K562 (cell line): ENCODE measurements around the gene CADM2. TPM values are rescaled to one million over a fixed set of nuclear protein-coding genes. Genes with fewer than 3 reads are reported as not detected.

ENCODE experiments used
- ATAC-seq: fragments of 200-7000 bp; cut with Tn5 transposase; 3 replicates; pipeline ENCODE4 v1.9.1; 2020; ENCODE audit warnings: moderate library complexity
- BruUV-seq: library from RNA; stranded (reverse); fragments of 400-500 nt; replicated peaks from 2 replicates; lab custom pipeline; 2021; lab: Mats Ljungman, UMichigan
- CTCF ChIA-PET: fragments of 300-600 bp; formaldehyde crosslinking; extraction: SDS; loops from one replicate; lab custom pipeline; 2021; ENCODE audit warnings: low intra/inter-chr PET ratio; lab: Yijun Ruan, JAX
- POLR2A ChIA-PET: fragments of 300-600, 350-650 bp; sonication (Branson Sonifier 250); formaldehyde crosslinking; extraction: SDS; loops from one replicate; lab custom pipeline; 2021; ENCODE audit warnings: antibody characterized with exemption, inconsistent platforms; lab: Yijun Ruan, JAX
- DNase-seq, 4 experiments: peaks; one replicate each; pipeline versions ENCODE4 v3.0.0 to v3.0.0-alpha.2; 2011 to 2018; ENCODE audit warnings: low spot score in 3 of 4, mixed read lengths in 3 of 4; ENCODE audit errors: extremely low read depth in 1 of 4
- FAIRE-seq: peaks from 2 replicates; lab custom pipeline; 2011; peaks lifted over from hg19 to GRCh38; lab: Jason Lieb, UNC
- H2AFZ ChIP-seq: 2 replicates; pipeline ENCODE4 v1.6.0; 2011; ENCODE audit warnings: low read depth, low read length, control low read depth, inconsistent platforms
- H3K27ac ChIP-seq: fragments of 200-600 bp; 3 replicates; pipeline ENCODE4 v1.8.0; 2011; ENCODE audit warnings: low read depth, mild to moderate bottlenecking, control low read depth, inconsistent platforms, low read length, moderate library complexity, mixed read lengths; ENCODE audit errors: extremely low read depth
- H3K27me3 ChIP-seq, 2 experiments: fragments of 300-600 bp in 1 of 2; 2 replicates in 1 of 2; 3 replicates in 1 of 2; pipeline versions ENCODE4 v1.6.0 to v1.8.0; 2011; ENCODE audit warnings: inconsistent platforms in 2 of 2, low read length in 2 of 2, mild to moderate bottlenecking in 1 of 2, mixed read lengths in 1 of 2, moderate library complexity in 1 of 2; ENCODE audit not compliant: control insufficient read depth in 2 of 2, insufficient read depth in 2 of 2
- H3K36me3 ChIP-seq: fragments of 300-600 bp; 3 replicates; pipeline ENCODE4 v1.8.0; 2011; ENCODE audit warnings: mild to moderate bottlenecking, low read length, inconsistent platforms; ENCODE audit not compliant: control insufficient read depth, insufficient read depth
- H3K4me1 ChIP-seq, 2 experiments: fragments of 200-600 bp in 1 of 2; replicated peaks in 1 of 2; 2 replicates in 1 of 2; 3 replicates in 1 of 2; pipeline versions ENCODE4 v1.5.1 to v1.8.0; 2011; ENCODE audit warnings: inconsistent platforms in 2 of 2, low read length in 2 of 2, mild to moderate bottlenecking in 1 of 2, mixed read lengths in 1 of 2, moderate library complexity in 1 of 2; ENCODE audit not compliant: control insufficient read depth in 2 of 2, insufficient read depth in 2 of 2
- H3K4me2 ChIP-seq: 2 replicates; pipeline ENCODE4 v1.6.1; 2011; ENCODE audit warnings: low read length, control low read depth, inconsistent platforms, mixed read lengths; ENCODE audit not compliant: insufficient read depth
- H3K4me3 ChIP-seq: fragments of 200-600 bp; sonication (generic), shearing (Covaris generic); 2 replicates; pipeline ENCODE4 v1.5.1; 2016; ENCODE audit warnings: control low read depth, inconsistent platforms
- H3K79me2 ChIP-seq: fragments of 200-600 bp; 3 replicates; pipeline ENCODE4 v1.8.0; 2011; ENCODE audit warnings: low read length, inconsistent platforms; ENCODE audit not compliant: control insufficient read depth, insufficient read depth
- H3K9ac ChIP-seq, 2 experiments: 2 replicates each; pipeline versions ENCODE4 v1.6.0 to v1.6.1; 2011; ENCODE audit warnings: low read depth in 2 of 2, low read length in 2 of 2, control low read depth in 1 of 2, inconsistent platforms in 1 of 2, mild to moderate bottlenecking in 1 of 2, mixed read lengths in 1 of 2; ENCODE audit not compliant: insufficient read depth in 1 of 2
- H3K9me1 ChIP-seq: one replicate; pipeline ENCODE4 v1.6.0; 2011; ENCODE audit warnings: inconsistent platforms, mild to moderate bottlenecking, low read length, moderate library complexity; ENCODE audit not compliant: control insufficient read depth, insufficient read depth
- H3K9me3 ChIP-seq: replicated peaks from 2 replicates; pipeline ENCODE4 v1.5.1; 2011; ENCODE audit warnings: low read depth, low read length, inconsistent platforms; ENCODE audit not compliant: control insufficient read depth, insufficient read depth
- H4K20me1 ChIP-seq: replicated peaks from 2 replicates; pipeline ENCODE4 v1.6.1; 2011; ENCODE audit warnings: low read length, inconsistent platforms, mixed read lengths; ENCODE audit not compliant: control insufficient read depth, insufficient read depth
- HLTF ChIP-seq: fragments of 450-650 bp; IDR thresholded peaks from 2 replicates; pipeline ENCODE4 v1.6.1; 2016
- KLF6 ChIP-seq: fragments of 250-450 bp; sonication (Bioruptor Pico); IDR thresholded peaks from 2 replicates; pipeline ENCODE4 v1.4.0; 2020; ENCODE audit warnings: mild to moderate bottlenecking, moderate library complexity, borderline replicate concordance
- POLR2H ChIP-seq: IDR thresholded peaks from 2 replicates; pipeline ENCODE4 v1.6.1; 2016; ENCODE audit warnings: missing genetic modification characterization, low read depth, mild to moderate bottlenecking, control low read depth, missing compliant biosample characterization, moderate library complexity
- ZBTB33 ChIP-seq: sonication (generic); formaldehyde crosslinking; IDR thresholded peaks from 2 replicates; pipeline ENCODE4 v1.8.1; 2023; ENCODE audit warnings: mild to moderate bottlenecking, missing genetic modification reagents
- ZBTB7A ChIP-seq: IDR thresholded peaks from 2 replicates; pipeline ENCODE4 v1.6.1; 2011; ENCODE audit warnings: low read depth, mild to moderate bottlenecking, low read length, moderate library complexity, borderline replicate concordance; ENCODE audit not compliant: control insufficient read depth
- ZNF184 ChIP-seq: sonication (generic); formaldehyde crosslinking; IDR thresholded peaks from 2 replicates; pipeline ENCODE4 v1.5.0; 2020; ENCODE audit warnings: missing genetic modification reagents
- ZNF584 ChIP-seq: fragments of 200-800 bp; sonication (Bioruptor generic); IDR thresholded peaks from 2 replicates; pipeline ENCODE4 v1.6.1; 2016; ENCODE audit warnings: low read depth, mild to moderate bottlenecking, missing genetic modification characterization, missing compliant biosample characterization
- ZNF764 ChIP-seq: fragments of 250-450 bp; sonication (Bioruptor Pico); IDR thresholded peaks from 2 replicates; pipeline ENCODE4 v1.4.0; 2020; ENCODE audit warnings: low read depth, mild to moderate bottlenecking, moderate library complexity
- WGBS: fragments of 100-300 bp; shearing (Covaris generic); methylation state at CpG from one replicate; pipeline ENCODE4 v1.1.6; 2016; ENCODE audit warnings: low coverage, mixed read lengths; ENCODE audit not compliant: insufficient coverage; ENCODE audit errors: missing lambda C conversion rate; 5-methylcytosine and 5-hydroxymethylcytosine counted together
- in situ Hi-C: fragments of 300-500 bp; cut with MboI; formaldehyde crosslinking; loops from 4 replicates; pipeline ENCODE4 v1.15.0; 2018; ENCODE audit warnings: inconsistent platforms, mixed read lengths
- intact Hi-C: fragments of 100-400 bp; cut with micrococcal nuclease; formaldehyde crosslinking; loops from 2 replicates; pipeline ENCODE4 v1.14.2; 2022
- polyA plus RNA-seq, 8 experiments: library from polyadenylated mRNA; depleted of rRNA in 4 of 8; stranded (reverse) in 5 of 8; unstranded in 3 of 8; fragments of >200 nt; fragmentation: Nextera tagmentation in 2 of 8; fragmentation: Illumina TruSeq in 1 of 8; extraction: Ambion mirVana in 2 of 8; extraction: Trizol in 1 of 8; gene quantifications; 2 replicates each; pipeline versions ENCODE4 v1.2.1 to v1.2.3, GENCODE V29; 2011 to 2014; ENCODE audit warnings: inconsistent platforms in 1 of 8, missing spikeins in 1 of 8
- total RNA-seq, 7 experiments: library from RNA; depleted of rRNA in 6 of 7; stranded (reverse); fragments of >200 nt in 6 of 7; fragmentation: Illumina TruSeq in 2 of 7; extraction: Trizol in 2 of 7; gene quantifications; 2 replicates each; pipeline versions ENCODE4 v1.2.1 to v1.2.3, GENCODE V29; 2011 to 2021; ENCODE audit warnings: low replicate concordance in 1 of 7
- TF ChIP-seq, protein P1 (sequence below): fragments of 450-650 bp; IDR thresholded peaks from 2 replicates; pipeline ENCODE4 v1.6.1; 2016; ENCODE audit warnings: missing biosample characterization, missing genetic modification characterization

Gene CADM2
- total and polyA plus RNA-seq, 9 of the 15 experiments (the other 6 are each of a cell fraction or from before 2014, with no cell fraction given) = 0.11 to 3.2 (median 0.95) TPM

GRCh38 chr3:85862893-85863455, 904.2 kb downstream of the CADM2 start (continued):
- TF ChIP-seq KLF6 (CRISPR knock-in tag) (no peak), HLTF (no peak)

- BruUV-seq = no TSS peak
- Histone ChIP-seq H4K20me1 (no peaks in the 10 kb centered on the region), H3K9me3 (no peaks in the 10 kb centered on the region), H3K27me3 (no peaks in the 10 kb centered on the region), H3K4me1 (no peaks in the 10 kb centered on the region), H3K4me2 (no peak overlapping the region), H3K79me2 (no peaks in the 10 kb centered on the region), H3K9ac (no peak overlapping the region), H3K9me1 (no peaks in the 10 kb centered on the region), H3K36me3 (no peaks in the 10 kb centered on the region)
- ATAC-seq (no peak), DNase-seq (no peak), FAIRE-seq (no peak)
- ChIA-PET POLR2A (no interaction called here), CTCF (no interaction called here)
- WGBS = 0% methylated on average over 1 of the region's 1 CpG
- intact Hi-C loops = no loop called here
- no peak for TF ChIP-seq POLR2H (tag)
- no peak for TF ChIP-seq ZNF584 (CRISPR knock-in tag)
- TF ChIP-seq ZBTB33 (CRISPR knock-in tag) = no peak
- no peak for TF ChIP-seq ZBTB7A
- TF ChIP-seq ZNF764 (CRISPR knock-in tag) = no peak
- TF ChIP-seq, protein P1, sequence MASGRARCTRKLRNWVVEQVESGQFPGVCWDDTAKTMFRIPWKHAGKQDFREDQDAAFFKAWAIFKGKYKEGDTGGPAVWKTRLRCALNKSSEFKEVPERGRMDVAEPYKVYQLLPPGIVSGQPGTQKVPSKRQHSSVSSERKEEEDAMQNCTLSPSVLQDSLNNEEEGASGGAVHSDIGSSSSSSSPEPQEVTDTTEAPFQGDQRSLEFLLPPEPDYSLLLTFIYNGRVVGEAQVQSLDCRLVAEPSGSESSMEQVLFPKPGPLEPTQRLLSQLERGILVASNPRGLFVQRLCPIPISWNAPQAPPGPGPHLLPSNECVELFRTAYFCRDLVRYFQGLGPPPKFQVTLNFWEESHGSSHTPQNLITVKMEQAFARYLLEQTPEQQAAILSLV (tag) = no peak
- TF ChIP-seq ZNF184 (CRISPR knock-in tag) = no peak
- TF ChIP-seq, all 486 proteins: peak for 0
- H3K27ac ChIP-seq = no peak overlapping the region
- no peak overlapping the region for H3K4me3 ChIP-seq
- in situ Hi-C loops = no loop called here
- H2AFZ ChIP-seq = no peak overlapping the region
Observed at GRCh38 chr3:85864896-85865295, 906.1 kb downstream of the CADM2 start.
